Pancreas (tissue), 10 donors: ENCODE data around the gene PUM2. TPM values are rescaled to one million over a fixed set of nuclear protein-coding genes. Genes with fewer than 3 reads are reported as not detected.
"Not testable (repeated sequence)": the region's sequence is repeated elsewhere in the genome, so short reads cannot be mapped to it uniquely, and the experiment has no call there.

Source experiments
- ATAC-seq, 4 donors: fragments of 200-7000 bp; cut with Tn5 transposase; one replicate each; pipeline versions ENCODE4 v1.8.0 to v1.9.1; 2020; ENCODE audit warnings: mild to moderate bottlenecking in 4 of 4, moderate library complexity in 4 of 4
- DNase-seq, 6 donors: peaks; one replicate each; pipeline ENCODE4 v3.0.0-alpha.2; 2020
- FAIRE-seq: peaks from 2 replicates; lab custom pipeline; 2012; peaks lifted over from hg19 to GRCh38; lab: Jason Lieb, UNC
- H3K27ac ChIP-seq, 4 donors: fragments of 200-600 bp; sonication (generic); 1 replicate in 3 of 4; 2 replicates in 1 of 4; pipeline versions ENCODE4 v1.5.0 to v1.8.0; 2020
- H3K27me3 ChIP-seq, 4 donors: fragments of 200-600 bp; one replicate each; pipeline ENCODE4 v1.8.0; 2021
- H3K36me3 ChIP-seq, 3 donors: fragments of 200-600 bp; sonication (generic) in 1 of 3; one replicate each; pipeline versions ENCODE4 v1.5.0 to v1.8.0; 2020 to 2021
- H3K4me1 ChIP-seq, 3 donors: fragments of 200-600 bp; one replicate each; pipeline ENCODE4 v1.8.0; 2021
- H3K4me3 ChIP-seq, 4 donors: fragments of 200-600 bp; sonication (generic) in 2 of 4; one replicate each; pipeline versions ENCODE4 v1.5.0 to v1.8.0; 2020 to 2021
- H3K9me3 ChIP-seq, 4 donors: fragments of 200-600 bp; one replicate each; pipeline ENCODE4 v1.8.0; 2021
- WGBS, 2 donors: extraction: QIAGEN DNeasy Blood & Tissue Kit; methylation state at CpG; one replicate each; pipeline ENCODE4 v1.1.7; 2013; 5-methylcytosine and 5-hydroxymethylcytosine counted together
- intact Hi-C, 3 donors: fragments of 100-400 bp; cut with DNase I; formaldehyde crosslinking; loops; one replicate each; pipeline versions ENCODE4 v1.11.1 to v1.14.2; 2022
- polyA plus RNA-seq, 2 donors: library from polyadenylated mRNA; stranded (reverse); fragments of 200-250 nt; gene quantifications; one replicate each; pipeline ENCODE4 v1.2.3, GENCODE V29; 2013
- total RNA-seq, 6 donors: library from RNA; stranded (reverse); fragmentation: NEBNext Ultra II Directional in 4 of 6; extraction: Animal tissue kit (Norgen Biotek cat#: 25700) in 4 of 6; gene quantifications; one replicate each; pipeline versions ENCODE4 v1.2.1 to v1.2.4, GENCODE V29; 2021 to 2023
- TF ChIP-seq, protein P1 (sequence below), 4 donors: fragments of 200-600 bp; sonication (generic) in 3 of 4; IDR thresholded peaks; one replicate each; pipeline versions ENCODE4 v1.5.0 to v1.8.0; 2021; ENCODE audit warnings: antibody characterized with exemption in 4 of 4
- donor health status: healthy with polysubstance abuse.
- donor health status: DM: no; HTN: no; CAD: no; lungs with moderate emphysema.
- donor health status: DM: no; HTN: no; CAD: no.
- donor health status: control.
- donor health status: control.
- donor health status: Bipolar disorder and iron deficiency.
- donor health status: DM: yes; HTN: yes; CAD: no.
- donor health status: DM: no; HTN: no; CAD: no.
- donor health status: DM: no; HTN: no; CAD: no.
- donor health status: DM: yes; HTN: yes; CAD: no.

The PUM2 gene
- total and polyA plus RNA-seq, 8 donors: 17.0 to 70.2 (median 40.8) TPM

DNA sequence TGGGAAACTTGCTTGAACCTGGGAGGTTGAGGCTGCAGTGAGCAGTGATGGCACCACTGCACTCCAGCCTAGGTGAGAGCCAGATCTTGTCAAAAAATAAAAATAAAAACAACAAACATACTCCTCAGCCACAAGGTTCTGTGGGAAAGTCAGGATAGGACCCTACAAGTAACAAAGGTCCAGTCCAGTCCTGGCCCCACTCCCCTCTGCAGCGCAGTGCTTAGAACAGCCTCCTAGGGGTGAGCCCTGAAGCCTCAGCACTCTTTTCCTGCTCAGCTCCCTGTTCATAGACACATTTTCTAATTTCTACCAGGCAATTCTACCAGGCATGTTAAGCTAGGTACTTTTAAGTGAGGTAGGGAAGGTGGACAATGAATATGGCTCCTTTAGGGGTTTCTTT lies 103.6 kb downstream of the PUM2 start:
- no peak for FAIRE-seq
- no peak overlapping the region for H3K4me3 ChIP-seq
- no peak overlapping the region for H3K27ac ChIP-seq
- no peaks in the 10 kb centered on the region for H3K9me3 ChIP-seq
- WGBS, 2 donors: 98 to 100% methylated on average over 1 of the region's 1 CpG
- no peaks in the 10 kb centered on the region for H3K27me3 ChIP-seq
- TF ChIP-seq, protein P1, sequence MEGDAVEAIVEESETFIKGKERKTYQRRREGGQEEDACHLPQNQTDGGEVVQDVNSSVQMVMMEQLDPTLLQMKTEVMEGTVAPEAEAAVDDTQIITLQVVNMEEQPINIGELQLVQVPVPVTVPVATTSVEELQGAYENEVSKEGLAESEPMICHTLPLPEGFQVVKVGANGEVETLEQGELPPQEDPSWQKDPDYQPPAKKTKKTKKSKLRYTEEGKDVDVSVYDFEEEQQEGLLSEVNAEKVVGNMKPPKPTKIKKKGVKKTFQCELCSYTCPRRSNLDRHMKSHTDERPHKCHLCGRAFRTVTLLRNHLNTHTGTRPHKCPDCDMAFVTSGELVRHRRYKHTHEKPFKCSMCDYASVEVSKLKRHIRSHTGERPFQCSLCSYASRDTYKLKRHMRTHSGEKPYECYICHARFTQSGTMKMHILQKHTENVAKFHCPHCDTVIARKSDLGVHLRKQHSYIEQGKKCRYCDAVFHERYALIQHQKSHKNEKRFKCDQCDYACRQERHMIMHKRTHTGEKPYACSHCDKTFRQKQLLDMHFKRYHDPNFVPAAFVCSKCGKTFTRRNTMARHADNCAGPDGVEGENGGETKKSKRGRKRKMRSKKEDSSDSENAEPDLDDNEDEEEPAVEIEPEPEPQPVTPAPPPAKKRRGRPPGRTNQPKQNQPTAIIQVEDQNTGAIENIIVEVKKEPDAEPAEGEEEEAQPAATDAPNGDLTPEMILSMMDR (IDR thresholded peaks at IDR 0.05): no peak
- intact Hi-C loops: no loop called here
- no peaks in the 10 kb centered on the region for H3K4me1 ChIP-seq
- H3K36me3 ChIP-seq: peaks cover 0 to 29% (median 0%) of the 10 kb centered on the region in 3 donors
- peak in 1 of 4 donors; percentile 13 for ATAC-seq
- DNase-seq: no peak

DNA sequence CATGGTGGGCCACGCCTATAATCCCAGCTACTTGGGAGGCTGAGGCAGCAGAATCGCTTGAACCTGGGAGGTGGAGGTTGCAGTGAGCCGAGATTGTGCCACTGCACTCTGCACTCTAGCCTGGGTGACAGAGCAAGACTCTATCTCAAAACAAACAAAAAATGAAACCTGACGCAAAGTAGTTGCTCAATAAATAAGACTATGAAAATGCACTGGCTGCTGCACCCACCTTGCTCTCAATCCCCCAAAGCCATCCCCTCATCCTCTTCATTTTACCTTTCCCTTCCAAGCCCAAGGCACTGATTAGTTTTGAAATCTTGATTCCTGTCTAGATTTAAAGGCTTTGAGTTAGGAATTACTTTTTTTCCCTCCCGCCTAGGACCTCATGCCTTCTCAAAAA lies 107.0 kb downstream of the PUM2 start:
- FAIRE-seq, H3K4me3 ChIP-seq, H3K27ac ChIP-seq, H3K9me3 ChIP-seq, H3K4me1 ChIP-seq, DNase-seq, H3K27me3 ChIP-seq, ATAC-seq, intact Hi-C loops: not testable (repeated sequence)
- H3K36me3 ChIP-seq: peaks cover 0 to 12% (median 0%) of the 10 kb centered on the region in 3 donors
- 78 to 82% methylated on average over 5 of the region's 5 CpGs for WGBS, 2 donors

GRCh38 chr2:20242727-20243377 lies 107.8 kb downstream of the PUM2 start:
- intact Hi-C loops: no loop called here
- TF ChIP-seq, protein P1 (IDR thresholded peaks at IDR 0.05): no peak
- DNase-seq (peak in 1 of 6 donors; percentile 55), FAIRE-seq (no peak), ATAC-seq (peak in 3 of 4 donors; percentile 25 to 53 (median 46))
- Histone ChIP-seq H3K27me3 (no peaks in the 10 kb centered on the region), H3K27ac (no peak overlapping the region), H3K4me1 (no peaks in the 10 kb centered on the region), H3K36me3 (peaks cover 0 to 7% (median 0%) of the 10 kb centered on the region in 3 donors), H3K9me3 (no peaks in the 10 kb centered on the region), H3K4me3 (no peak overlapping the region)
- 58 to 69% methylated on average over 9 of the region's 9 CpGs for WGBS, 2 donors

- Histone ChIP-seq H3K4me1 (no peaks in the 10 kb centered on the region), H3K27me3 (no peaks in the 10 kb centered on the region), H3K27ac (no peak overlapping the region), H3K4me3 (no peak overlapping the region), H3K36me3 (peaks cover 0 to 1% (median 0%) of the 10 kb centered on the region in 3 donors), H3K9me3 (no peaks in the 10 kb centered on the region)
- peak; percentile 36 to 47 (median 45) for ATAC-seq
- intact Hi-C loops: no loop called here
- no peak for DNase-seq
- WGBS, 2 donors: 37 to 48% methylated on average over 36 to 43 of the region's 43 CpGs
- FAIRE-seq: no peak
- TF ChIP-seq, protein P1 (IDR thresholded peaks at IDR 0.05): peak in 2 of 4 donors; percentile 25 to 36
These were observed 108.5 kb downstream of the PUM2 start for GRCh38 chr2:20241973-20242726.

- intact Hi-C loops, H3K4me1 ChIP-seq, ATAC-seq, H3K27me3 ChIP-seq, H3K27ac ChIP-seq, H3K4me3 ChIP-seq, H3K9me3 ChIP-seq, H3K36me3 ChIP-seq, FAIRE-seq, DNase-seq: not testable (repeated sequence)
- 84 to 95% methylated on average over 6 of the region's 6 CpGs for WGBS, 2 donors
These were observed 110.4 kb downstream of the PUM2 start for GRCh38 chr2:20240291-20240690.
